ENCODE measurements around the gene DHRS3. TPM values are rescaled to one million over a fixed set of nuclear protein-coding genes. Genes with fewer than 3 reads are reported as not detected.

The DHRS3 gene
- polyA plus RNA-seq, 1 donor (not counting 4 experiments of a cell fraction or from before 2014, with no cell fraction given) = 10.7 TPM

GRCh38 chr1:12592496-12592895 lies 25.5 kb downstream of the DHRS3 start:
- no peaks in the 10 kb centered on the region for H3K9me3 ChIP-seq (ENCODE audit: control insufficient read depth, low read depth, low read length)
- no peaks in the 10 kb centered on the region for H4K20me1 ChIP-seq (ENCODE audit: control insufficient read depth, extremely low read depth, insufficient read depth, low read length)
- H3K4me1 ChIP-seq (ENCODE audit: control insufficient read depth, extremely low read depth, insufficient read depth, low read length) = peaks cover 10% of the 10 kb centered on the region
- peaks cover 6% of the 10 kb centered on the region for H3K27me3 ChIP-seq (ENCODE audit: control insufficient read depth, extremely low read depth, insufficient read depth, low read length)
- TF ChIP-seq EZH2 (IDR thresholded peaks at IDR 0.05; ENCODE audit: low read length) (no peak), CTCF (optimal IDR thresholded peaks at IDR 0.05 in 1 of 3, IDR thresholded peaks at IDR 0.05 in 1 of 3, conservative IDR thresholded peaks at IDR 0.05 in 1 of 3; ENCODE audit: extremely low read depth in 1 of 3, insufficient read depth in 2 of 3, low read length in 3 of 3) (no peak)
- no peak overlapping the region for H3K4me3 ChIP-seq (ENCODE audit: control insufficient read depth in 2 of 3, extremely low read depth in 1 of 3, insufficient read depth in 2 of 3, low read depth in 1 of 3, low read length in 3 of 3)
- DNase-seq (ENCODE audit: low read depth, low spot score) (no peak), FAIRE-seq (no peak)
- dilution Hi-C loops (cut with MboI; ENCODE audit: extremely low pct_ligation_motif_present, low sequenced_read_pairs) = no loop called here
- H2AFZ ChIP-seq (ENCODE audit: control insufficient read depth, low read length) = no peak overlapping the region
- H3K4me2 ChIP-seq (ENCODE audit: control insufficient read depth, extremely low read depth, insufficient read depth, low read depth, low read length) = no peak overlapping the region
- H3K9me1 ChIP-seq (ENCODE audit: control insufficient read depth, extremely low read depth, insufficient read depth, low read length) = no peaks in the 10 kb centered on the region
- no peak overlapping the region for H3K9ac ChIP-seq (ENCODE audit: control insufficient read depth, extremely low read depth, insufficient read depth, low read length)
- H3K36me3 ChIP-seq (ENCODE audit: control insufficient read depth in 2 of 2, extremely low read depth in 1 of 2, insufficient read depth in 2 of 2, low read length in 2 of 2) = no peaks in the 10 kb centered on the region
- no peak overlapping the region for H3K27ac ChIP-seq (ENCODE audit: control insufficient read depth, insufficient read depth, low read length)
- H3K79me2 ChIP-seq (ENCODE audit: control insufficient read depth, insufficient read depth, low read length) = no peaks in the 10 kb centered on the region

GRCh38 chr1:12591267-12591938 lies 26.6 kb downstream of the DHRS3 start:
- Histone ChIP-seq H3K27ac (ENCODE audit: control insufficient read depth, insufficient read depth, low read length) (no peak overlapping the region), H2AFZ (ENCODE audit: control insufficient read depth, low read length) (no peak overlapping the region), H3K9me1 (ENCODE audit: control insufficient read depth, extremely low read depth, insufficient read depth, low read length) (no peaks in the 10 kb centered on the region), H3K79me2 (ENCODE audit: control insufficient read depth, insufficient read depth, low read length) (no peaks in the 10 kb centered on the region), H3K9ac (ENCODE audit: control insufficient read depth, extremely low read depth, insufficient read depth, low read length) (no peak overlapping the region), H3K4me3 (ENCODE audit: control insufficient read depth in 2 of 3, extremely low read depth in 1 of 3, insufficient read depth in 2 of 3, low read depth in 1 of 3, low read length in 3 of 3) (no peak overlapping the region), H3K9me3 (ENCODE audit: control insufficient read depth, low read depth, low read length) (no peaks in the 10 kb centered on the region), H3K36me3 (ENCODE audit: control insufficient read depth in 2 of 2, extremely low read depth in 1 of 2, insufficient read depth in 2 of 2, low read length in 2 of 2) (no peaks in the 10 kb centered on the region), H3K4me1 (ENCODE audit: control insufficient read depth, extremely low read depth, insufficient read depth, low read length) (peaks cover 6% of the 10 kb centered on the region), H4K20me1 (ENCODE audit: control insufficient read depth, extremely low read depth, insufficient read depth, low read length) (no peaks in the 10 kb centered on the region), H3K4me2 (ENCODE audit: control insufficient read depth, extremely low read depth, insufficient read depth, low read depth, low read length) (no peak overlapping the region), H3K27me3 (ENCODE audit: control insufficient read depth, extremely low read depth, insufficient read depth, low read length) (peaks cover 6% of the 10 kb centered on the region)
- no peak for DNase-seq (ENCODE audit: low read depth, low spot score)
- dilution Hi-C loops (cut with MboI; ENCODE audit: extremely low pct_ligation_motif_present, low sequenced_read_pairs) = no loop called here
- TF ChIP-seq CTCF (optimal IDR thresholded peaks at IDR 0.05 in 1 of 3, IDR thresholded peaks at IDR 0.05 in 1 of 3, conservative IDR thresholded peaks at IDR 0.05 in 1 of 3; ENCODE audit: extremely low read depth in 1 of 3, insufficient read depth in 2 of 3, low read length in 3 of 3) (no peak), EZH2 (IDR thresholded peaks at IDR 0.05; ENCODE audit: low read length) (no peak)
- FAIRE-seq = no peak

Data from keratinocyte (primary cell).